ENCODE data around the gene SLC43A3. TPM values are rescaled to one million over a fixed set of nuclear protein-coding genes. Genes with fewer than 3 reads are reported as not detected.

The SLC43A3 gene
- total and polyA plus RNA-seq, 2 donors (not counting 3 experiments of a cell fraction or from before 2014, with no cell fraction given), result 68.9 to 104 TPM

DNA sequence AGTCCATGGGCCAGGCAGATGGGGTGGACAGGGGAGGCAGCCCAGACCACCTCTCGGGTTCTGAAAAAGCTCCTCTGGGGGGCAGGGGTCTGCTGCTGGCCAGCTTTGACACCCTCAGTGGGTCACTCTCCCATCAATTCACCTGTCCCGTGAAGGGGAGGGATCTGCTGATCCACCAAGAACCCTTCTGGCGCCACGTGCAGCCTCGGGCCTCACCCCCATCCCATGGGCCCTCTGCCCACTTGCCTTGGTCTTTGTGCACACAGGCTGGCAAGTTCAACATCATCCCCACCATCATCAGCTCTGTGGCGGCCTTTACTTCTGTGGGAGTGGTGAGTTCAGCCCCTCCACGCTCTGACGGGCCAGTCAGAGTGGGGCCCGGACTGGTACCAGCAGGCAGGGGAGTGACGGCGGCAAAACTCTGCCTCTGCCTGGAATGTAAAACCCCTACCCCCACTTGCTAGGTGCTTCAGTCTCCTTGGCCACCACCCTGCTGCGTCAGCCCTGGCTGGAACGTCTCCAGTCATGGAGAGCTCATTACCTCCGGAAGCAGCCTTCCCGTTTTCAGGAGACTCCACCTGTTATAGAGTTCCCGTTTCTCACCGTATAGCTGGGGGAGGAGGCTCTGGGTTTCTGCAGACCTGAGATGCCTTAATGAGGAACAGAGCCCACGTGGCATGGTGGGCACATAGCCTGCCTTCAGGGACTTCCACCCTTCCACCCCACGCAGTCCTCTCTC is 58.6 kb downstream of the SLC43A3 start:
- Histone ChIP-seq H3K36me3 (ENCODE audit: control insufficient read depth in 2 of 2, extremely low read depth in 1 of 2, insufficient read depth in 2 of 2, low read length in 2 of 2) (no peaks in the 10 kb centered on the region), H3K27me3 (ENCODE audit: control insufficient read depth in 2 of 2, insufficient read depth in 2 of 2, low read length in 2 of 2) (peaks cover 0 to 2% of the 10 kb centered on the region in 2 experiments), H3K4me1 (ENCODE audit: control insufficient read depth, extremely low read depth, insufficient read depth, low read length) (no peaks in the 10 kb centered on the region), H3K79me2 (ENCODE audit: control insufficient read depth, insufficient read depth, low read length) (no peaks in the 10 kb centered on the region), H4K20me1 (replicated peaks; ENCODE audit: control insufficient read depth, extremely low read depth, insufficient read depth, low read length) (no peaks in the 10 kb centered on the region), H3K4me2 (ENCODE audit: insufficient read depth, low read length) (no peak overlapping the region), H3K4me3 (replicated peaks in 1 of 3; ENCODE audit: insufficient read depth in 1 of 3, low read depth in 1 of 3, low read length in 3 of 3) (no peak overlapping the region), H2AFZ (ENCODE audit: low read depth, low read length) (no peak overlapping the region), H3K27ac (ENCODE audit: insufficient read depth, low read depth, low read length) (no peak overlapping the region), H3K9me3 (replicated peaks; ENCODE audit: control insufficient read depth, insufficient read depth, low read length) (no peaks in the 10 kb centered on the region), H3K9ac (replicated peaks; ENCODE audit: extremely low read depth, insufficient read depth, low read length) (no peak overlapping the region), H3K9me1 (replicated peaks; ENCODE audit: control insufficient read depth, extremely low read depth, insufficient read depth, low read length) (no peaks in the 10 kb centered on the region)
- ChIA-PET CTCF (interaction anchor here (1.4 to 1.9 kb wide), 2 partner anchors 9 to 18 kb away, joined by 3 to 4 read pairs; no protein-coding TSS in a partner anchor), POLR2A (no interaction called here)
- DNase-seq (ENCODE audit: low read depth, low spot score) (no peak), FAIRE-seq (no peak)
- dilution Hi-C loops (cut with MboI; ENCODE audit: extremely low pct_ligation_motif_present, low sequenced_read_pairs), result no loop called here
- TF ChIP-seq POLR2AphosphoS5 (IDR thresholded peaks at IDR 0.05; ENCODE audit: insufficient read depth, low read depth, low read length) (no peak), MYC (IDR thresholded peaks at IDR 0.05; ENCODE audit: low read depth, low read length) (no peak), JUN (IDR thresholded peaks at IDR 0.05; ENCODE audit: borderline replicate concordance, insufficient read depth, insufficient read length, low read depth) (no peak), GATA2 (IDR thresholded peaks at IDR 0.05; ENCODE audit: insufficient read depth, insufficient read length, low read depth, low read length) (no peak), EZH2 (IDR thresholded peaks at IDR 0.05; ENCODE audit: borderline replicate concordance, low read depth, low read length, severe bottlenecking) (no peak), POLR2A (IDR thresholded peaks at IDR 0.05; ENCODE audit: low read depth, low read length) (no peak), FOS (IDR thresholded peaks at IDR 0.05; ENCODE audit: borderline replicate concordance, insufficient read depth, low read length) (no peak)
- TF ChIP-seq, protein P1, sequence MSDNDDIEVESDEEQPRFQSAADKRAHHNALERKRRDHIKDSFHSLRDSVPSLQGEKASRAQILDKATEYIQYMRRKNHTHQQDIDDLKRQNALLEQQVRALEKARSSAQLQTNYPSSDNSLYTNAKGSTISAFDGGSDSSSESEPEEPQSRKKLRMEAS (IDR thresholded peaks at IDR 0.05; ENCODE audit: insufficient read depth, insufficient read length), result no peak
- intact Hi-C loops (cut with micrococcal nuclease), result no loop called here
- BruUV-seq (replicated peaks), result no TSS peak
